Activated gamma-delta T cell (primary cell): ENCODE data around the gene CHKA.

Experiments used
- DNase-seq: peaks from one replicate; lab custom pipeline; 2025; lab: John Stamatoyannopoulos, UW

Gene CHKA

DNA sequence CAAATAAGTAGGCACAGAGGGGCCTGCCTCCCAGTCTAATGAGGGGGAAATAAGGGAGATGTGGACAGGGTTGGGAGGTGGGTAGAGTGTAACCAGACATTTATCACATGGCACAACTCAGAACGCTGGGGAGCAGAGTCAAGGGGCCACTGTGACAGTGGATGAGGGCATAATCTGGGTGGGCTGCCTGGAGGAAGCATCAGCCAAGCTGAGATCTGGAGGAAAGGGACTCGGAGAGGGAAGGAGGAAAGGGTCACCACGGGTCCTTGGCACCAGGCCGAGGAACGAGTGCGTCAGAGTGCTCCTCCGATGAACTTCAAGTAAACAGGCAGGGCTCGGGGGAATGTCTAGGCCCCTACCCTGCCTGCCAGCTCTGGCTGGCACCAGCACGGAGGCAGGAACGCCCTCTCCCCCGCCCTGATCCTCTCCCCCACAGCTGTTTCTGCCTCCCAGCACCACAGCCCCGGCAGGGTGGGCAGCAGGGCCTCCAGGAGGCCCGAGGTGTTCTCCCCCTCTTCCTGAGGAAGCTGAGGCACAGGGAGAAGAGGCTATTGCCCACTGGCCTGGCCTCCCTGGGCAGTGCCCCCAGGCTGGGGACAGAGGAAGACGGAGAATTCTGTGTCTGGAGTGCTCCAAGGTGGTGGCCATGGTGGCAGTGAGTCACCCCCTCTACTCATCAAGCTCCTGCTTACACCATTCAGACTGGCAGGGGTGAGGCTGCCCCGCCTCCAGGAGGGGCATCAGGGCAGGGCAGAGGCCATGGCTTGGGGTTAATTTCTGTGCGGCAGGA is 106.8 kb downstream of the CHKA start:
- no peak for DNase-seq

DNA sequence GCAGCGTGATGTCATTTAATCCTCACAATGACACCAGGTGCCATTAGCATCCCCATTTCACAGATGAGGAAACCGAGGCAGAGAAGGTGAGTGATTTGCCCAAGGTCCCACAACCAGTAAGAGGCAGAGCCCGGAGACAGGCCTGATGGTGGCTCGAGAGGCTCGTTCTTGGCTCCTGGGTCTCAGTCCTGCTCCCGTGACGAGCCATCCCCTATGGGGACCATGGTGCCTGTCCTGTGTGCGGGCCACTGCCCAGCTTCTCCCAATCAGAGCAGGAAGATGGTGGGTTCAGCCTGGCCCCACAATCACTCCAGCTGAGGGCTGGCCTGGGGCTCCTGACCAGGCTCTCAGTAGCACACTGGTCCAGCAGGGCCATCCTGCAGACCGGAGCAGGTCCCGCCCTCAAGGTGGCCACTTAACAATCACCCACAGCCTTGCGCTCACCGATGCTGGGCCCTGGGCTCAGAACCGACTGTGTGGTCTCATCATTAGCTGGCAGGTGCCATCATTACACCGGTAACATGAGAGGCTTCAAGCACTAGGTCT is 107.5 kb downstream of the CHKA start:
- no peak for DNase-seq

DNA sequence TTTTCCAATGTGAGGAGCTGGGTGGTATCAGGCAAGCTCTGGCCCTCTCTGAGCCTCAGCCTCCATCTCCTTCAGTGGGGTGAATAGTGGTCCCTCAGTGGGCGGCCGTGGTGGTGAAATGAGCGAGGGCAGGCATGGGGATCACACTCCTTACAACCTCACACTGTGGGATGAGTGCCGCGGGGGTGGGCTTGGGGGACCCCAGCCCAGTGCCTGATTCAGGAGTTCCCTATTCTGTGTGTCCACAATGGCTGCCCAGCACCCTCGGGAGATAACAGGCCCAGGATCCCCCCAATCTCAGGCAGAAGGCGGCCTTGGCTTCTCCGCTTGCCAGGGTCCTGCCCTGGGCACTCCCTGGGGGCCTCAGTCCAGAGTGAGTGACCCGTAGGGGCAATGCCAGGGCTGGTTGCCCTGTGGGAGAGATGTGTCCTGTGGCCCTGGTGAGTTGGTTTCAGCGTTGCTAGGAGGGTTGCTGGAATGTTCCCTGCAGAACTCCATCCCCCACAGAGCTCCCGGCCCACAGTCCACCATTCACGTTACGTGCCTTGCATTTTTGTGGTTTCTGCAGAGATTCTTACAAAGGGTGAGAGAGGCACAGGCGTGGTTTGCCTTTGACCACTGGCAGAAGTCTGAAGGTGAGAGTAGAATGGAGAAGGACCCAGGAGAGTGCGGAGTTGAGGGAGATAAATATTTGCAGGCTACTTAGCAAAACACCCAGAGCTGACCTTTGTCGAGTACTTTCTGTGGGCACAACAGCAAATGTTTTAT is 108.2 kb downstream of the CHKA start:
- DNase-seq = no peak

DNA sequence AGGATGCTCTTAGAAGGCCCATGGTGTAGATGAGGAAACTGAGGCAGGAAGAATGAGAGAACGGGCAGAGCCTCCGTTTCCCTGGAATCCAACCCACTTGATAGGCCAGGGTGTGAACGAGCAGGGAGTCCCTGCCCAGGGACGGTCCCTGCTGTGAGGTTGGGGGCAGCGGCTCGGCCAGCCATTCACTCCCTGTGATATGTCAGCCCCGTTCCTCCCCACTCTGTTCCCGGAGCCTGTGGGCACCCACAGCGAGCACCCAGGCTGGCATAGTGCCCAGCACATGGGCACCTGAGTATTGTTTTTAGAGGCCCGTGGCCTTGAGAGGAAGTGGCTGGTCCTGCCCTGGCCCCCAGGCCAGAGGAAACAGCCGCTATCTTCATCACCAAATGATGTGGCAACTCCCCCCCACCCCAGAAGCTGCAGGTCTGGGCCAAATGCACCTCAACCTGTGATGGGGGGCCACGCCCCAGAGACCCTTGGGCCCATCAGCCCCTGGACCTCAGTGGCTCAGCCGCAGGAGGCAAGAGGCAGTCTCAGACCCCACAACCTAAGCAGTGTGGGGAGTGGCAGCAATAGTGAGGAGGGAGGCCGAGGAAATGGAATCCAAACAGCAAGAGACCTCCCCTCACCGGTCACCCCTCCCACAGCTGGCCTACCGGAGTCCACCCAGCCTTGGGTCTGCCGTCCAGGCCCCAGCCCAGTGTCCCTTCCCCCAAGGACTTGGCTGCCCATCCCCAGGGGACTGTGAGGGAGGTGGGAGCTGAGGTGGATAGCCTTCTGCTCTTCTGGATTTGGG is 108.9 kb downstream of the CHKA start:
- no peak for DNase-seq

DNA sequence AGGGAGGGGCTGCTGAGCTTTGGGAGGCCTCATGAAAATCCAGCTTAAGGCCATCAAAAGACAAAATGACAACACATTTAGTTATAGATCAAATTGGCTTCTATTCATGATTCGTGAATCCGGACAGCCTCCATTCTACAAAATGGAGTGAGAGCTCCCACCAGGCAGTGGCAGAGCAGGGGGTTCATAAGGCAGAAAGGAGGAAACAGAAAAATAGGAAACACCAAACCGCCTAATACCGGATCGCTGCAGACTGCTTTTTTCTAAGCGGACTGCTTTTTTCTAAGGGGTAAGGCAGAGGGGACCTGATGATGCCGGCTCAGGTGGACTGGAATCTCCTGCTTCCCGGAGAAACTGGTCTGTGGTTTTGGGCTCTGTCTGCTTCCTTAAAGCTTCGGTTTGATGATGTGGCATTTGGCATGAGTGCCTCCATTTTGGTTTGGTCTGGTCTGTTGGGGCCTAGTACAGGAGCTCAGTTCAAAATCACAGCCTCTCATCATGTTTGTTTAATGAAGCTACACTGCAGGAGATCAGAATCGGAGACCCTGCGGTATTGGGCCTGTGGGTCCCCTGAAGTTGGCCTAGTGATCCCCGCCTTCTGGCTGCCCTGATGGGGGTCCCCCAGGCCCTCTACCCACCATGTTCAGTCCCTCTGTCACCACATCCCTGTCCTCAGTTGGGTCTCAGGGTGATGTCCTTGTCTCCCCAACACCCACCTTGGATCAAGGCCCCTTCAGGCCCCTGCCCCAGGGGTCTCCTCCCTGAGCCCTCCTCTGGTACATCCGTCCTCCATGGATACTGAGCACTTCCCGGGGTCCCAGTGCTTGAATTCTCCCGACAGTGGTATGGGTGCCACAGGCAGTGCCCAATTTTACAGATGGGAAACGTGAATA is 109.9 kb downstream of the CHKA start:
- no peak for DNase-seq

DNA sequence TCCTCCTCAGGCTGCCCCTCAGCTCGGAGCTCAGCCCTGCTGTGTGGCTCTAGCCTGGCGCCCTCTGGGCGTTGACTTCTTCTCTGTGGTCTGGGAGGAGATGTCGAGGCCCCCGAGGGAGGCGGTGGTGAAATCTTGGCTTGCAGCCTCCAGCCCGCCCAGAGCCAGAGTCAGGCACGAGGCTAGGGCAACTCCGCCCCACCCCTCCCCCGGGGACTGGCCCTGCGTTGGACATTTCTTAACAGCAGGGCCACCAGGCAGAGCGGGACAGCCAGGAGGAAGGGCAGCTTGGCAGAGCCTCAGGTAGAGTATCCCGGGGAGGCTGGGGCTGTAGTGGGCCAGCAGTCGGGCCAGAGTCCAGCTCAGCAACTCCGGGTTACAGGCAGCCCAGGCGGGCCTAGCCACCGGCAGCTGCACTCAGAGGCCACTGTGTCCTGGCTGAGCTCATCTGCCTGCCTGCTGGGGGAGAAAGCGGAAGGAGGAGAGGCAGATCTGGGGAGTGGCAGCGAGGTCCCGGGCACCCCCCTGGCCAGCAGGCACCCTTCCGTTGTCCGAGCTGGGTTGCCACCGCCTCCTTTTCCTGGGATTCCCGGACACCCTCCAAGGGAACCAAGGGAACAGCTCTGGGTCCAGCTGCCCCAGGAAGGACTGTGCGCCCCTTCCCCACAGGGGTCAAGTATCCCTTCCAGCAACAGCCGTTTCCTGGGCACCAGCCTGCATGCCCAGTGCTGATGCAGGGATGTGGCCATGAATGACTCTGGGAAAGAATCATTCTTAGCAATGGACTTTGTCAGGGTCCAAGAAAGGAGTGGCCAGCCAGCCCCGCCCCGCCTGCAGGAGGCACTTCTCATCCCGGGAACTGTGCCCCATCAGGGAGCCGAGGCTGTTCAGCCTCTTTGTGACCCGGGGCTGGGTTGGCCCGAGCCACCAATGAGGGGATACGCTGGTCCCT is 110.8 kb downstream of the CHKA start, which contains the start of gene ALDH3B1:
Gene ALDH3B1, plus strand, starts transcription at position 238 of the 952 bp plus-strand sequence. CDS start 4,971 bp downstream, outside the sequence.
- DNase-seq = no peak

DNA sequence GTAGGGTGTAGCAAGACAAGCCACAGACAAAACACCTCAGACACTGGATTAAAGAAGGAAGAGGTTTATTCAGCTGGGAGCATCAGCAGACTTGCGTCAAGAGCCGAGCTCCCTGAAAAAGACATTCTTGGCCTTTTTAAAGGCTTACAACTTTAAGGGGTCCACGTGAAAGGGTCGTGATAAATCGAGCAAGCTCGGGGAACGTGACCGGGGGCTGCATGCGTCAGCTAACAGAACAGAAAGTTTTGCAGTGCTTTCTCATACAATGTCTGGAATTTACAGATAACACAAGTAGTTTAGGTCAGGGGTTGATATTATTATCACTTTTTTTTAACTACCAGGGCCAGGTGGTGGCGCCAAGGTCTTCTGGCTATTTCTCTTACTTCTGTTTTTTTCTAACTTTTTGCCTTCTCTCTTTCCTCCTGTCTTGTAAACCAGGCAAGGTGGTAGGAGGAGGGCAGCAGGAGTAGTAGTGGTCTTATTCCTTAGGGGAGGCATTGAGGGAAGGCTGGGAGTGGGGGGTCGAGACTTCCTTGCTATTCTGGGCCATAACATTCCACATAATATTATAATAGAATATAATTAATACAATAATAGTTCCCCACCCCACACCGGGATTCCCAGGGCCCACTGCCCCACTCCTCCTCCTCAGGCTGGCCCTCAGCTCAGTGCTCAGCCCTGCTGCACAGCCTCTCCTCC is 111.6 kb downstream of the CHKA start:
- no peak for DNase-seq

DNA sequence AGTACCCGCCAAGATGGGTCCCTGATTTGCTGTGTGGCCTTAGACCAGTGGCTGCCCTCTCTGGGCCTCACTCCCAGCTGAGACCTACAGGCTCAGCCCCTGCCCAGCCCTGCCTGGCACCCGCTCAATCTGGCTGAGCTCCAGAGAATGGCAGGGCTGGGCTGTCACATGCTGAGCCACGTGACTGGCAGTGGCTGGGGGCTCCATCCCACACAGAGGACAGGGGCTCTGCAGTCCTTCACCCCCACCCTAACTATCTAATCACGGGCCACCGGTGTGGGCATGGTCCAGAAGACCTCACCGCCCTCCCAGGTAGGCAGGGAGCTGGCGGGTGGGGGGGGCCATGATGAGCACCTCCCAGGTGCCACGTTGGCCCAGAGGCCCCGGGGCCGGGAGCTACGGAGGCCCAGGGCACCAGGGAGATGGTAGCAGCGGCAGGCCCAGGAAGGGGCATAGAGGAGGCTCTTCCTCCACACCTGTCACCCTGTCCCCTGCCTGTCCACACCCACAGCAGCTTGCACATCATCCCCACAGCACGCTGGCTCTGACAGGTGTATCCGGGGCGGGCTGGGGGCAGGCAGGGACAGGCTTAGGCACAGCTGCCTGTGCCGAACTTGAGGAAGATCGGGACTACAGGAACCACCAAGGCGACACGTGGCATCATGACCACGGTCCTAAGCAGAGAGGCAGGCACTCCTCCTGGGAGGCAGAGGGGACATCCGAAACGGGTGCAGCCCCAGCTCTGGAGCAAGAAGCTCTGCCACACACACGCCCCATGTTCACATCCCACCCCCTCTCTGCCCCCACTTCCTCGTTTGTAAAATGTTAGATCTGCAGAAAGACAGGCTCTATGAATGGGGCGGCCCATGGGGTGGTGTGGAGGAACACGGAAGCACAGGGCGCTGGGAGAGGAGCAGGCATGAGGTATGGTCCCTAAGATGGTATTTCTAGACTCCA is 112.5 kb downstream of the CHKA start:
- DNase-seq = no peak

DNA sequence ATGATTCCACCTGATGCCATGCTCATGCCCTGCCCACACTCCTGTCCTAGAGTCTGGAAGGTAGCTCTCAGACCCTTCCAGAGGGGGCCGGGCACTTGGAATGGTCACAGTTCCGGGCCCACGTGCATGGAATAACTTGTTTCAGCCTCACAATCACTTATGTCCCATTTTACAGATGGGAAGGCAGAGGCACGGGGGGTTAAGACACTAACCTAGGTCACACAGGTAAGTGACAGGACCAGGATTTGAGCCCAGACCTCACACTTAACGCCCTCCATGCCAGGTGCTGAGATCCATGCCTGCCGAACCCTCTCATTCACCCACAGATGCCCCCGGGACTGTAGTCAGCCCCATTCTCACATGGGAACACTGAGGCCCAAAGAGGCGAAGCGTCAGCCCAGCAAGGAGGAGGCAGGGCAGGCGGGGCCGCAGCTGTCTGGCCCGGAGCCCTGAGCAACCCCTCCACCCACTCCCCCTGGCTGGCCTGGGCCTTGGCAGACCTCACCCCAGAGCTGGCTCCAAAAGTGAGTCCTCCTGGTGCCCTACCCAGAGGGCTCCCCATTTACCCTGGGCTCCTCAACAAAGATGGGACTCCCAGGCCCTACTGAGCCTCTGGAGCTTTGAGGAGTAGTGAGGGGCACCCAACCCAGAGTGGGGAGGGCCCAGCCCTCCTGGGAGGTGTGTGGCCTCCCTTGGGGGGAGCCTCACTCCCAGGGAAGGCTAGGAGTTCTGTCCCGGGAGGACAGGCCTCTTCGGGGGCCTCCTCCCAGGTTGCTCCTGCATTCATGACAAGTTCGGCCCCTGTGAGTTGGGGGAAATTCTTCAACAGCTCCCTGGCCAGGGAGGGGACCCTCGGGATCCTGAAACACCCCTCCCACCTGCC is 113.4 kb downstream of the CHKA start:
- DNase-seq = no peak

DNA sequence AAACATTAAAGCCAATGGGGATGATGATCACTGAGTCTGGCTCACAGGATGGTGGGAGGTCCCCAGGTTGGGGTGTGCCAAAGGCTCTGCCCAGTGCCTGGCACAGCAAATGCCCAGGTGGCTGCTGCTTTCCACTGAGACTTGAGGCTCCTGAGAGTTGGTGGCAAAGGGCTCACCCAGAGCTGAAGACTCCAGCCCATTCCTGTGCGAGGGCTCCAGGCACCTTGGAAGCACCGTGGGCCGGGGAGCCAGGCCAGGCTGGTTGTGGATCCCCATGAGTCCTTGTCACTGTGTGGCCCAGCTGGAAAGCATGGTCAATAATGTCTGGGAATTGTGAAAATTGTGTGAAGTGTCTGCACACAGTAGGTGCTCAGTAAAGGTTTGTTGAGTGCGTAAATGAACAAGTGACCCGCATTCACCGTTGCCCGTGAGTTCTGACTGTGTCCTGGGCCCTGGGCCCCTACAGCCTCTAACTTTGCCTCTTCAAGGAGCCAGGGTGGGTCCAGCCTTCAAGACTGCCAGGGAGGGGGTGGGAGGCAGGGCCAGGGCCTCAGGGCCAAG is 114.5 kb downstream of the CHKA start:
- no peak for DNase-seq

DNA sequence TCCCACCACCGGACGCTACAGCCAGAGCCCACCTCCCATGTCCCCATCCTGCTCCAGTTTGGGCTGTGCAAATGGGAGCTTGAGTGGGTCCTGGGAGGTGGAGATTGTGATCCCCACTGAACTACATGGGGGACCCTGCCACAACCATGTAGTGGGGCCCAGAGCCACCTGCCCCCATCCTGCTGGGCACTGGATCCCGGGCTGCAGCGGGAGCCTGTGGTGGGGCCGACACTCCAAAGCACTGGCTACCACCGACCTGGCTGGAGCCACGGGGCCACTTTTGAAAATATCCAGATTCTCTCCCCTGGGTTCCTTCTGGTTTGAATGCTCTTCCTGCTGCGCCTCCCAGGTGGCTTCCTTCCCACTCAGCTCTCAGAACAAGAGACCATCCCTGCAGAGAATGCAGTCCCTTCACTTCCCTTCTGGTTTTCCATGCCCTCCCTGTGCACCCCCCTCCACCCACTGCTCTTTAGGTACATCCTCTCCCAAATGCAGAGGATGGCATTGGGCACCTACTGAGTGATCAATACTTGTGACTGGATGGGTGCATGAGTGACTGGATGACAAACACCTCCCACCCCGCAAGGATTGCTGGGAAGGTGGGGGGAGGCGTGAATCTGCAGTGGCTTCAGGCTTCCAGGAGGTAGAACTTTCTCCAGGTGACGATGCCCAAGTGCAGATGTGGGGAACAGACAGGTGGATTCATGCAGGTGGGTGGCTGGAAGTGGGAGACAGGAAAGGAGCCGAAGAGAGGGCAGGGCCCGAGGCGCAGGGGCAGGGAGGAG is 116.4 kb downstream of the CHKA start:
- DNase-seq = no peak

DNA sequence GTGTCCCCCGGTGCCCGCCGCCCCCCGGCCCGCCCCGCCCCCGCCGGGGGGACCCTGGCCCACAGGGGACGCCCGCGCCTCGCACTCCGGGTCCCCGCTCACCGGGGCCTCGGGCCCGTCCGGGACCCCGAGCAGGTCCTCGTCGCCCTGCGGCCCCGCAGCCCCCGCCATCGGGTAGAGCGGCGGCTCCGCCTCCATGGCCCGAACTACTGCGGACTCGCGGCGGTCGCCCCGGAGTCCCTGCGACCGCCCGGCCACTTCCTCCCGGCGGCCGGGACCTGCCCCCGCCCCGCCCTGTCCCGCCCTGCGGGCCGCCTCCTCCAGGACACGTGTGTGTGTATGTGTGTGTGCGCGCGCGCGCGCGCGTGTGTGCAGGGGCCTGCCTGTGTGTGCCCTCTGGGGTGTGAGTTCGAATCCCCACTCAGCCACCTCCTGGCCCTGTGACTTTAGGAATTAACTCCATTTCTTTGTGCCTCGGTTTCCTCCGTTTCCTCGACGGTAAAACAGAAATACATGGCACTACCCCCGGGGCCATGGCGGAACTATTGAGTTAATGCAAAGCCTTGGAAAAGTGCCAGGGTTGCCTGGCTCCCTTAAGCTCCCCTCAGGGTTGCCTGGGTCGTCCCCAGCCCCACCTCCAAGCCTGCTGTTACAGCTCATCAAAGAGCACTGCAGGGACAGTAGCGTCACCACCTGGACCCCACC is 117.2 kb downstream of the CHKA start, which contains the start of gene UNC93B1:
Gene UNC93B1, minus strand, starts transcription at position 252 of the 705 bp plus-strand sequence. Its CDS starts 54 bp downstream, at position 198.
- peak; percentile 65 for DNase-seq

DNA sequence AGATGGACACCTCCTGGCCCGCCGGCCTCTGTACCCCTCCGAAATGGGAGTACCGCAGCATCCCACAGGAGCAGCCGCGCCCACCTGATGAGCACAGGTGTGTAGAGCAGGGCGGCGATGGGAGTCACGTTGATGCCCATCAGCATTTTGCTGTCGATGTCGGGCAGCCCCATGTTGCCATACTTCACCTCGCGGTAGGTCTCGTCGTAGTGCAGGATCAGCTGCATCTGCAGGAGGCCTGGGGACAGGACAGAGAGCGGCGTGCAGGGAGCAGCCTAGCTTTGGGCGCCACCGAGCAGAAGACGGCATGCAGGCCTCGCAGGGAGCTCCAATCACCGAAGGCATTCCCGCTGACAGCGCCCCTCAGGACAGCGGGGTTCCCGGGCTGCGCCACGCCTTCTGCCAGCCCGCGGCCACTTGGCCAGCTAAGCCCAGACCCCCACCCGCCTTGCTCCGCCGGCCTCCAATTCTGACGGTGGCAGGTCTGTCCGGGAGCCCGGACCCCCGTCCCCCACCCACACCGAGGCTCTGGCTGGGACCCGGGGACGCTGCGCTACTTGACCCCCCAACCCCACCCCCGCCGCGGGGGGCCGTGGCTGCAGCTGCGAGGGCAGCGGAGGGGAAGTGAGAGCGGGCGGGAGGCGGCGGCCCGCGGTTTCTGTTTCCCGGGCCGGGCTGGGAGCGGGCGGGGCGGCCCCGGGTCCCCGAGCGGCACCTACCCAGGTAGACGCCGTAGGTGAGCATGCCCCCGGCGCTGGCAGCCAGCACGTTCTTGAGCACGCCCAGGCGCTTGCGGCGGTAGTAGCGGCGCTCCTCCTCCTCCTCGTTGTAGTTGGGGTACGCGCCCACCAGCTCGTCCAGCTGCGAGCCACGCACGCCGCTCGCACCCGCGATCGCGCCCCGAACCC is 118.0 kb downstream of the CHKA start:
- no peak for DNase-seq
